ENCODE measurements around the gene LRRC28. TPM values are rescaled to one million over a fixed set of nuclear protein-coding genes. Genes with fewer than 3 reads are reported as not detected.

The LRRC28 gene
- total and polyA plus RNA-seq, 2 donors (not counting 1 experiment from before 2014, with no cell fraction given) = 20.1 to 23.8 TPM

- Histone ChIP-seq H3K36me3 (ENCODE audit: control insufficient read depth, insufficient read depth, low read length) (no peaks in the 10 kb centered on the region), H3K79me2 (ENCODE audit: control insufficient read depth, insufficient read depth, low read length) (no peaks in the 10 kb centered on the region), H3K9ac (ENCODE audit: insufficient read depth, low read length) (no peak overlapping the region), H3K4me3 (replicated peaks in 1 of 4; ENCODE audit: control extremely low read depth in 1 of 4, insufficient read depth in 1 of 4, low read depth in 3 of 4, low read length in 4 of 4) (no peak overlapping the region), H3K4me2 (ENCODE audit: extremely low read depth, insufficient read depth, low read length) (no peak overlapping the region), H3K4me1 (ENCODE audit: control insufficient read depth, extremely low read depth, insufficient read depth, low read length) (no peaks in the 10 kb centered on the region), H3K27me3 (ENCODE audit: control insufficient read depth, insufficient read depth, low read length) (no peaks in the 10 kb centered on the region), H4K20me1 (ENCODE audit: control insufficient read depth, extremely low read depth, insufficient read depth, low read length) (no peaks in the 10 kb centered on the region), H2AFZ (ENCODE audit: low read length) (no peak overlapping the region), H3K9me3 (ENCODE audit: control insufficient read depth, insufficient read depth, low read depth, low read length) (no peaks in the 10 kb centered on the region), H3K27ac (ENCODE audit: insufficient read depth, low read length) (no peak overlapping the region)
- DNase-seq (ENCODE audit: low read depth in 2 of 2) = peak in 1 of 2 donors; percentile 42
- TF ChIP-seq EZH2 (IDR thresholded peaks at IDR 0.05; ENCODE audit: low read length, missing control alignments) = no peak
- TF ChIP-seq, protein P1, sequence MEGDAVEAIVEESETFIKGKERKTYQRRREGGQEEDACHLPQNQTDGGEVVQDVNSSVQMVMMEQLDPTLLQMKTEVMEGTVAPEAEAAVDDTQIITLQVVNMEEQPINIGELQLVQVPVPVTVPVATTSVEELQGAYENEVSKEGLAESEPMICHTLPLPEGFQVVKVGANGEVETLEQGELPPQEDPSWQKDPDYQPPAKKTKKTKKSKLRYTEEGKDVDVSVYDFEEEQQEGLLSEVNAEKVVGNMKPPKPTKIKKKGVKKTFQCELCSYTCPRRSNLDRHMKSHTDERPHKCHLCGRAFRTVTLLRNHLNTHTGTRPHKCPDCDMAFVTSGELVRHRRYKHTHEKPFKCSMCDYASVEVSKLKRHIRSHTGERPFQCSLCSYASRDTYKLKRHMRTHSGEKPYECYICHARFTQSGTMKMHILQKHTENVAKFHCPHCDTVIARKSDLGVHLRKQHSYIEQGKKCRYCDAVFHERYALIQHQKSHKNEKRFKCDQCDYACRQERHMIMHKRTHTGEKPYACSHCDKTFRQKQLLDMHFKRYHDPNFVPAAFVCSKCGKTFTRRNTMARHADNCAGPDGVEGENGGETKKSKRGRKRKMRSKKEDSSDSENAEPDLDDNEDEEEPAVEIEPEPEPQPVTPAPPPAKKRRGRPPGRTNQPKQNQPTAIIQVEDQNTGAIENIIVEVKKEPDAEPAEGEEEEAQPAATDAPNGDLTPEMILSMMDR (conservative IDR thresholded peaks at IDR 0.05 in 1 of 2, IDR thresholded peaks at IDR 0.05 in 1 of 2; ENCODE audit: low read depth in 1 of 2, low read length in 2 of 2) = no peak
These were observed 64.4 kb downstream of the LRRC28 start for GRCh38 chr15:99315636-99316035.

GRCh38 chr15:99320374-99321215 lies 69.3 kb downstream of the LRRC28 start:
- no peak overlapping the region for H3K4me3 ChIP-seq (replicated peaks in 1 of 4; ENCODE audit: control extremely low read depth in 1 of 4, insufficient read depth in 1 of 4, low read depth in 3 of 4, low read length in 4 of 4)
- no peaks in the 10 kb centered on the region for H4K20me1 ChIP-seq (ENCODE audit: control insufficient read depth, extremely low read depth, insufficient read depth, low read length)
- H2AFZ ChIP-seq (ENCODE audit: low read length) = no peak overlapping the region
- H3K4me2 ChIP-seq (ENCODE audit: extremely low read depth, insufficient read depth, low read length) = no peak overlapping the region
- no peaks in the 10 kb centered on the region for H3K36me3 ChIP-seq (ENCODE audit: control insufficient read depth, insufficient read depth, low read length)
- no peaks in the 10 kb centered on the region for H3K27me3 ChIP-seq (ENCODE audit: control insufficient read depth, insufficient read depth, low read length)
- TF ChIP-seq, protein P1 (conservative IDR thresholded peaks at IDR 0.05 in 1 of 2, IDR thresholded peaks at IDR 0.05 in 1 of 2; ENCODE audit: low read depth in 1 of 2, low read length in 2 of 2) = no peak
- TF ChIP-seq EZH2 (IDR thresholded peaks at IDR 0.05; ENCODE audit: low read length, missing control alignments) = no peak
- no peaks in the 10 kb centered on the region for H3K4me1 ChIP-seq (ENCODE audit: control insufficient read depth, extremely low read depth, insufficient read depth, low read length)
- no peak overlapping the region for H3K9ac ChIP-seq (ENCODE audit: insufficient read depth, low read length)
- DNase-seq (ENCODE audit: low read depth in 2 of 2) = no peak
- H3K27ac ChIP-seq (ENCODE audit: insufficient read depth, low read length) = no peak overlapping the region
- H3K79me2 ChIP-seq (ENCODE audit: control insufficient read depth, insufficient read depth, low read length) = no peaks in the 10 kb centered on the region
- H3K9me3 ChIP-seq (ENCODE audit: control insufficient read depth, insufficient read depth, low read depth, low read length) = no peaks in the 10 kb centered on the region

- Histone ChIP-seq H3K9ac (ENCODE audit: insufficient read depth, low read length) (no peak overlapping the region), H3K27me3 (ENCODE audit: control insufficient read depth, insufficient read depth, low read length) (no peaks in the 10 kb centered on the region), H3K9me3 (ENCODE audit: control insufficient read depth, insufficient read depth, low read depth, low read length) (no peaks in the 10 kb centered on the region), H3K4me2 (ENCODE audit: extremely low read depth, insufficient read depth, low read length) (no peak overlapping the region), H3K4me3 (replicated peaks in 1 of 4; ENCODE audit: control extremely low read depth in 1 of 4, insufficient read depth in 1 of 4, low read depth in 3 of 4, low read length in 4 of 4) (no peak overlapping the region), H4K20me1 (ENCODE audit: control insufficient read depth, extremely low read depth, insufficient read depth, low read length) (no peaks in the 10 kb centered on the region), H3K4me1 (ENCODE audit: control insufficient read depth, extremely low read depth, insufficient read depth, low read length) (no peaks in the 10 kb centered on the region), H3K27ac (ENCODE audit: insufficient read depth, low read length) (no peak overlapping the region), H3K36me3 (ENCODE audit: control insufficient read depth, insufficient read depth, low read length) (no peaks in the 10 kb centered on the region), H3K79me2 (ENCODE audit: control insufficient read depth, insufficient read depth, low read length) (no peaks in the 10 kb centered on the region), H2AFZ (ENCODE audit: low read length) (no peak overlapping the region)
- DNase-seq (ENCODE audit: low read depth in 2 of 2) = peak in 1 of 2 donors; percentile 53
- TF ChIP-seq EZH2 (IDR thresholded peaks at IDR 0.05; ENCODE audit: low read length, missing control alignments) = no peak
- TF ChIP-seq, protein P1 (conservative IDR thresholded peaks at IDR 0.05 in 1 of 2, IDR thresholded peaks at IDR 0.05 in 1 of 2; ENCODE audit: low read depth in 1 of 2, low read length in 2 of 2) = no peak
These were observed 70.2 kb downstream of the LRRC28 start for GRCh38 chr15:99321468-99321867.
